Measurements from ENCODE around the gene PQBP1. TPM values are rescaled to one million over a fixed set of nuclear protein-coding genes. Genes with fewer than 3 reads are reported as not detected.

PQBP1 gene
- total RNA-seq, 1 donor from 2014 or later = 101 TPM

DNA sequence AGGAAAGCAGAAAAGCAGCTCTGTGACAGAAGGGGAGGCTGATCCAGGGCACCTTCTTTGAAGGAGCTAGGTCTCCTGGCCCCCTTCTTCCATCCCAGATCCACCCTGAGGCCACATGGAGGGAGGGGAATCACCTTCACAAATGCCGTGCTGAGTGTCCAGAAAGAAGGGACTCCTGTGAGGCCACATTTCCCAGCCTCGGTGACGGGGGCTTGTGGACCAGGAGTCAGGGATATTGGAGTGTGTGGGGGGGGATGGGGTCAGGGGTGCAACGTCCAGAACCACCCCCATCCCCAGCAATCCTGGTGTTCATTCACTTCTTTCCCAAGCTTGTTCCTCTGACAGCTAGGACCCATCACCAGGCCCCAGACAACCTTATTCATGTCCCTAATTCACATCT is 4.8 kb upstream of the PQBP1 start:
- Histone ChIP-seq H3K4me3 (ENCODE audit: insufficient read depth, low read depth, low read length) (no peak overlapping the region), H3K4me2 (ENCODE audit: low read length) (no peak overlapping the region), H3K9ac (ENCODE audit: low read length) (no peak overlapping the region), H3K9me3 (ENCODE audit: insufficient read depth, low read depth, low read length) (no peaks in the 10 kb centered on the region), H2AFZ (ENCODE audit: low read depth, low read length) (no peak overlapping the region), H3K4me1 (ENCODE audit: insufficient read depth, low read length) (peaks cover 7% of the 10 kb centered on the region), H4K20me1 (ENCODE audit: insufficient read depth, low read length) (peaks cover 4% of the 10 kb centered on the region), H3K27ac (ENCODE audit: low read depth, low read length) (no peak overlapping the region), H3K79me2 (ENCODE audit: insufficient read depth, low read length) (peaks cover 15% of the 10 kb centered on the region), H3K36me3 (ENCODE audit: insufficient read depth, low read length) (no peaks in the 10 kb centered on the region), H3K27me3 (ENCODE audit: insufficient read depth, low read length) (no peaks in the 10 kb centered on the region)
- Mint-ChIP-seq H3K36me3 (ENCODE audit: low read depth, unreplicated experiment) (peaks cover 3% of the 10 kb centered on the region), H3K27ac (ENCODE audit: unreplicated experiment) (no peak overlapping the region), H3K9me3 (ENCODE audit: unreplicated experiment) (no peaks in the 10 kb centered on the region), H3K4me3 (ENCODE audit: unreplicated experiment) (no peak overlapping the region), H3K4me1 (ENCODE audit: low read depth, unreplicated experiment) (peaks cover 6% of the 10 kb centered on the region), H3K27me3 (ENCODE audit: low read depth, unreplicated experiment) (no peaks in the 10 kb centered on the region)
- DNase-seq (ENCODE audit: low read depth) = no peak
- TF ChIP-seq EZH2 (IDR thresholded peaks at IDR 0.05; ENCODE audit: insufficient read depth, low read length) = no peak
- TF ChIP-seq, protein P1, sequence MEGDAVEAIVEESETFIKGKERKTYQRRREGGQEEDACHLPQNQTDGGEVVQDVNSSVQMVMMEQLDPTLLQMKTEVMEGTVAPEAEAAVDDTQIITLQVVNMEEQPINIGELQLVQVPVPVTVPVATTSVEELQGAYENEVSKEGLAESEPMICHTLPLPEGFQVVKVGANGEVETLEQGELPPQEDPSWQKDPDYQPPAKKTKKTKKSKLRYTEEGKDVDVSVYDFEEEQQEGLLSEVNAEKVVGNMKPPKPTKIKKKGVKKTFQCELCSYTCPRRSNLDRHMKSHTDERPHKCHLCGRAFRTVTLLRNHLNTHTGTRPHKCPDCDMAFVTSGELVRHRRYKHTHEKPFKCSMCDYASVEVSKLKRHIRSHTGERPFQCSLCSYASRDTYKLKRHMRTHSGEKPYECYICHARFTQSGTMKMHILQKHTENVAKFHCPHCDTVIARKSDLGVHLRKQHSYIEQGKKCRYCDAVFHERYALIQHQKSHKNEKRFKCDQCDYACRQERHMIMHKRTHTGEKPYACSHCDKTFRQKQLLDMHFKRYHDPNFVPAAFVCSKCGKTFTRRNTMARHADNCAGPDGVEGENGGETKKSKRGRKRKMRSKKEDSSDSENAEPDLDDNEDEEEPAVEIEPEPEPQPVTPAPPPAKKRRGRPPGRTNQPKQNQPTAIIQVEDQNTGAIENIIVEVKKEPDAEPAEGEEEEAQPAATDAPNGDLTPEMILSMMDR (IDR thresholded peaks at IDR 0.05; ENCODE audit: insufficient read depth, low read depth, low read length) = no peak
- FAIRE-seq = no peak

DNA sequence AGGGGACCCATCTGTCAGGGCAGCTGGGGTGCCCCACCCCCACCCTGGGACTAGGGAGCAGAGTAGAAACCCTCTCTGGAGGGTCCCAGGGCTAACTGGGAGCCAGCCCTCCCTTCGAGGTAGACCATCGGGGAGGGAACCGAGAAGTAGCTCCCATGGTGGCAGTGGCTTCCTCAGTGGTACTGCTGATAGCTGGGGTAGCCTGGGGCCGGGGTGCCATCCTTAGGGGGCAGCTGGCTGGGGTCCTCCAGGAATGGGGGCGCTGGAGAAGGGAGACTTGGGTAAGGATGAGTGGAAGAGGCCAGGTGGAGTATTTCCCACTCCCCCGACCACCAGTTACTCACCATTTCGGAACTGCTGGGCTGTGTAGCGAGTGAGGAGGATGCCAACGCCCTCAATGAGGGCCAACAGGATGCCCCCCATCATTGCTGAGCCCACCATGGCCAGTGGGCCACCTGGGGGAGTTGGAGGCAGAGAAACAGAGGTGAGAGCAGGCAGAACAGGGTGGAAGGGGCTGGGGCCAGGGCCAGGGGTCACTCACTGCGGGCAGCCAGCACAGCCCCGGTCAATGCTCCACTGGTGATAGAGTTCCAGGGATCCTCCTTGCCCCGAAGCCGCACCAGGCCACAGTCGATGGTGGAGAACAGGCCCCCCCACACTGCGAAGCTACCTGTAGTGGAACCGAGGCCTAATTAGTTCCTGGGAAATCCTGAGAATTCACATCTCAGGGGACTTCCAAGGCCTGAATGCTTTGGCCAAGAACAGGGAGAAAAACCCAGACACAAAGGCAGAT is 4.0 kb upstream of the PQBP1 start:
- DNase-seq (ENCODE audit: low read depth) (no peak), FAIRE-seq (no peak)
- Mint-ChIP-seq H3K36me3 (ENCODE audit: low read depth, unreplicated experiment) (peaks cover 3% of the 10 kb centered on the region), H3K9me3 (ENCODE audit: unreplicated experiment) (no peaks in the 10 kb centered on the region), H3K27me3 (ENCODE audit: low read depth, unreplicated experiment) (no peaks in the 10 kb centered on the region), H3K4me1 (ENCODE audit: low read depth, unreplicated experiment) (peaks cover 6% of the 10 kb centered on the region), H3K4me3 (ENCODE audit: unreplicated experiment) (no peak overlapping the region), H3K27ac (ENCODE audit: unreplicated experiment) (no peak overlapping the region)
- no peak overlapping the region for H3K27ac ChIP-seq (ENCODE audit: low read depth, low read length)
- no peaks in the 10 kb centered on the region for H3K9me3 ChIP-seq (ENCODE audit: insufficient read depth, low read depth, low read length)
- H3K9ac ChIP-seq (ENCODE audit: low read length) = no peak overlapping the region
- no peaks in the 10 kb centered on the region for H3K27me3 ChIP-seq (ENCODE audit: insufficient read depth, low read length)
- no peak overlapping the region for H3K4me3 ChIP-seq (ENCODE audit: insufficient read depth, low read depth, low read length)
- H4K20me1 ChIP-seq (ENCODE audit: insufficient read depth, low read length) = peaks cover 4% of the 10 kb centered on the region
- H3K4me2 ChIP-seq (ENCODE audit: low read length) = no peak overlapping the region
- TF ChIP-seq, protein P1 (IDR thresholded peaks at IDR 0.05; ENCODE audit: insufficient read depth, low read depth, low read length) = no peak
- no peak overlapping the region for H2AFZ ChIP-seq (ENCODE audit: low read depth, low read length)
- H3K36me3 ChIP-seq (ENCODE audit: insufficient read depth, low read length) = no peaks in the 10 kb centered on the region
- H3K4me1 ChIP-seq (ENCODE audit: insufficient read depth, low read length) = peaks cover 7% of the 10 kb centered on the region
- peaks cover 21% of the 10 kb centered on the region for H3K79me2 ChIP-seq (ENCODE audit: insufficient read depth, low read length)

DNA sequence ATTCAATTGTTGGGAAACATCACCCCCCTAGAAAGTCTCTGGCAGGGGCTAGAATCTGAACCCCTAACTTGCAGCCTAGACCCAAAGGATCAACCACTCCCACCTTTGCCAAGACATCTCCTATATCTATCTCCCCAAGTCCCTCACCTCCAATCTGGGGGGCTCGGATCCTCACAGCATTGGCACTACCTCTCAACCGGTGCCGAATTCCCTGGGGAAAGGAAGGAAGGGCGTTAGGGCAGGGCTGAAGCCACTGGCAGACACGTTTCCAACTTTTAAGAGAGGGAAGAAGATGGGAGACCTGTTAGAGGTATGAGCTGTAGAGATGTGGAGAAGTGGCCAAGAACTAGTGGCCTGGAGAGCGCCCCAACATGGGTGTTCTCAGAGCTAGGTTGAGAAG is 2.8 kb upstream of the PQBP1 start:
- H3K27me3 ChIP-seq (ENCODE audit: insufficient read depth, low read length) = no peaks in the 10 kb centered on the region
- H3K4me3 ChIP-seq (ENCODE audit: insufficient read depth, low read depth, low read length) = no peak overlapping the region
- H3K4me2 ChIP-seq (ENCODE audit: low read length) = no peak overlapping the region
- no peak overlapping the region for H2AFZ ChIP-seq (ENCODE audit: low read depth, low read length)
- H3K27me3 Mint-ChIP-seq (ENCODE audit: low read depth, unreplicated experiment) = no peaks in the 10 kb centered on the region
- peaks cover 4% of the 10 kb centered on the region for H4K20me1 ChIP-seq (ENCODE audit: insufficient read depth, low read length)
- peak overlapping the region; percentile 28 for H3K4me3 Mint-ChIP-seq (ENCODE audit: unreplicated experiment)
- FAIRE-seq (no peak), DNase-seq (ENCODE audit: low read depth) (no peak)
- H3K4me1 ChIP-seq (ENCODE audit: insufficient read depth, low read length) = peaks cover 7% of the 10 kb centered on the region
- TF ChIP-seq, protein P1 (IDR thresholded peaks at IDR 0.05; ENCODE audit: insufficient read depth, low read depth, low read length) = no peak
- TF ChIP-seq EZH2 (IDR thresholded peaks at IDR 0.05; ENCODE audit: insufficient read depth, low read length) = no peak
- peaks cover 33% of the 10 kb centered on the region for H3K79me2 ChIP-seq (ENCODE audit: insufficient read depth, low read length)
- no peaks in the 10 kb centered on the region for H3K9me3 Mint-ChIP-seq (ENCODE audit: unreplicated experiment)
- H3K9me3 ChIP-seq (ENCODE audit: insufficient read depth, low read depth, low read length) = no peaks in the 10 kb centered on the region
- peaks cover 11% of the 10 kb centered on the region for H3K4me1 Mint-ChIP-seq (ENCODE audit: low read depth, unreplicated experiment)
- no peak overlapping the region for H3K27ac ChIP-seq (ENCODE audit: low read depth, low read length)
- H3K36me3 ChIP-seq (ENCODE audit: insufficient read depth, low read length) = no peaks in the 10 kb centered on the region
- H3K9ac ChIP-seq (ENCODE audit: low read length) = no peak overlapping the region
- H3K36me3 Mint-ChIP-seq (ENCODE audit: low read depth, unreplicated experiment) = peaks cover 3% of the 10 kb centered on the region
- H3K27ac Mint-ChIP-seq (ENCODE audit: unreplicated experiment) = no peak overlapping the region

All from astrocyte (in vitro differentiated cells and primary cell).